IPS-NIHi11 (cell line): ENCODE results near the gene ZNF69.
"Not testable (repeated sequence)": the region's sequence is repeated elsewhere in the genome, so short reads cannot be mapped to it uniquely, and the experiment has no call there.

Experiments
- DNase-seq: peaks from one replicate; pipeline ENCODE4 v3.0.0; 2012; ENCODE audit warnings: mixed read lengths, low spot score

ZNF69 gene

GRCh38 chr19:11887611-11888531, at the start of gene ZNF69:
TSS of gene ZNF69 (plus strand) at chr19:11887782. CDS start at chr19:11887924, 142 bp downstream.
- peak; percentile 93 for DNase-seq

GRCh38 chr19:11843722-11844121, 43.9 kb upstream of the ZNF69 start:
- DNase-seq, result no peak

GRCh38 chr19:11847615-11848014, 40.0 kb upstream of the ZNF69 start:
- peak; percentile 14 for DNase-seq

GRCh38 chr19:11848200-11848593, 39.4 kb upstream of the ZNF69 start:
- DNase-seq, result no peak

- peak; percentile 83 for DNase-seq
These were observed 38.8 kb upstream of the ZNF69 start, which contains the start of gene ZNF439 for GRCh38 chr19:11848594-11849469. TSS of gene ZNF439 (plus strand) at chr19:11848726. CDS start at chr19:11848868, 142 bp downstream.

- not testable (repeated sequence) for DNase-seq
These were observed 37.3 kb upstream of the ZNF69 start for GRCh38 chr19:11850289-11850688.

GRCh38 chr19:11853358-11853757, 34.2 kb upstream of the ZNF69 start:
- DNase-seq, result no peak

GRCh38 chr19:11856596-11857250, 30.9 kb upstream of the ZNF69 start:
- DNase-seq, result no peak

- no peak for DNase-seq
These were observed 26.9 kb upstream of the ZNF69 start for GRCh38 chr19:11860721-11861120.

- DNase-seq, result no peak
These were observed 26.3 kb upstream of the ZNF69 start for GRCh38 chr19:11861301-11861700.

GRCh38 chr19:11867766-11868165, 19.8 kb upstream of the ZNF69 start:
- DNase-seq, result not testable (repeated sequence)

GRCh38 chr19:11868188-11868587, 19.4 kb upstream of the ZNF69 start:
- DNase-seq, result no peak

- no peak for DNase-seq
These were observed 15.0 kb upstream of the ZNF69 start for GRCh38 chr19:11872624-11873023.

GRCh38 chr19:11873762-11874161, 13.8 kb upstream of the ZNF69 start:
- no peak for DNase-seq

GRCh38 chr19:11879687-11880266, 7.8 kb upstream of the ZNF69 start:
- peak; percentile 36 for DNase-seq

- DNase-seq, result no peak
These were observed 7.0 kb upstream of the ZNF69 start for GRCh38 chr19:11880598-11880997.

GRCh38 chr19:11881151-11881800, 6.3 kb upstream of the ZNF69 start:
- DNase-seq, result peak; percentile 78

GRCh38 chr19:11882606-11883005, 5.0 kb upstream of the ZNF69 start:
- no peak for DNase-seq

- peak; percentile 19 for DNase-seq
These were observed 360 bp upstream of the ZNF69 start for GRCh38 chr19:11887234-11887610.

- DNase-seq, result not testable (repeated sequence)
These were observed 2.3 kb downstream of the ZNF69 start for GRCh38 chr19:11889901-11890300.

GRCh38 chr19:11890634-11891033, 3.1 kb downstream of the ZNF69 start:
- no peak for DNase-seq
